OCI-LY1 (cell line): Measurements from ENCODE around the gene GLYATL3.

Source experiments
- H2AFZ ChIP-seq: fragments of 200-600 bp; sonication (generic), shearing (Covaris generic); 2 replicates; pipeline ENCODE4 v1.6.0; 2014; ENCODE audit warnings: antibody characterized with exemption, mild to moderate bottlenecking, low read length
- H3F3A ChIP-seq: fragments of 200-600 bp; sonication (generic), shearing (Covaris generic); 2 replicates; pipeline ENCODE4 v1.6.0; 2014; ENCODE audit warnings: mild to moderate bottlenecking, antibody characterized with exemption, low read length, moderate library complexity; ENCODE audit not compliant: insufficient read depth
- H3K27ac ChIP-seq: fragments of 200-600 bp; sonication (generic); 2 replicates; pipeline ENCODE4 v1.5.1; 2014; ENCODE audit warnings: low read length, mixed run types, mild to moderate bottlenecking, low read depth; ENCODE audit not compliant: poor library complexity, severe bottlenecking
- H3K27me3 ChIP-seq: fragments of 200-600 bp; sonication (generic); 2 replicates; pipeline ENCODE4 v1.6.0; 2014; ENCODE audit warnings: antibody characterized with exemption, mild to moderate bottlenecking, low read length, moderate library complexity; ENCODE audit not compliant: insufficient read depth
- H3K36me3 ChIP-seq: fragments of 200-600 bp; sonication (generic); 2 replicates; pipeline ENCODE4 v1.6.1; 2014; ENCODE audit warnings: mild to moderate bottlenecking, antibody characterized with exemption, low read length, moderate library complexity, mixed read lengths; ENCODE audit not compliant: insufficient read depth
- H3K4me1 ChIP-seq: fragments of 200-600 bp; sonication (generic); 2 replicates; pipeline ENCODE4 v1.5.1; 2014; ENCODE audit warnings: mild to moderate bottlenecking, low read length, moderate library complexity; ENCODE audit not compliant: insufficient read depth, severe bottlenecking
- H3K4me2 ChIP-seq: fragments of 200-600 bp; sonication (generic), shearing (Covaris generic); 2 replicates; pipeline ENCODE4 v1.6.1; 2014; ENCODE audit warnings: low read length
- H3K4me3 ChIP-seq: fragments of 200-600 bp; sonication (generic); 2 replicates; pipeline ENCODE4 v1.5.1; 2014; ENCODE audit warnings: low read length, low read depth, mild to moderate bottlenecking, mixed read lengths; ENCODE audit not compliant: poor library complexity, severe bottlenecking
- H3K79me2 ChIP-seq: fragments of 200-600 bp; shearing (Covaris generic); 2 replicates; pipeline ENCODE4 v1.6.1; 2016; ENCODE audit warnings: mixed run types, low read length, mixed read lengths; ENCODE audit not compliant: insufficient read depth
- H3K9ac ChIP-seq: fragments of 200-600 bp; sonication (generic), shearing (Covaris generic); 2 replicates; pipeline ENCODE4 v1.6.1; 2014; ENCODE audit warnings: mild to moderate bottlenecking, low read length, mixed read lengths
- H3K9me2 ChIP-seq: fragments of 200-600 bp; sonication (generic), shearing (Covaris generic); 2 replicates; pipeline ENCODE4 v1.6.1; 2014; ENCODE audit warnings: low read depth, mild to moderate bottlenecking, low read length, mixed read lengths
- H3K9me3 ChIP-seq: fragments of 200-600 bp; shearing (Covaris generic); 2 replicates; pipeline ENCODE4 v1.6.1; 2014; ENCODE audit warnings: low read length, mixed read lengths
- H4K20me1 ChIP-seq: fragments of 200-600 bp; sonication (generic), shearing (Covaris generic); 2 replicates; pipeline ENCODE4 v1.6.0; 2016; ENCODE audit warnings: mild to moderate bottlenecking, low read length; ENCODE audit not compliant: insufficient read depth
- EZH2 ChIP-seq: fragments of 200-600 bp; sonication (generic), shearing (Covaris generic); IDR thresholded peaks from 2 replicates; pipeline ENCODE4 v1.8.0; 2017; ENCODE audit warnings: borderline replicate concordance, mixed run types, mild to moderate bottlenecking, antibody characterized with exemption, low read length, moderate library complexity, mixed read lengths
- TF ChIP-seq, protein P1 (sequence below): fragments of 200-600 bp; sonication (generic), shearing (Covaris generic); IDR thresholded peaks from 2 replicates; pipeline ENCODE4 v1.5.1; 2017; ENCODE audit warnings: mild to moderate bottlenecking, antibody characterized with exemption, low read length, moderate library complexity, mixed read lengths

GLYATL3 gene

DNA sequence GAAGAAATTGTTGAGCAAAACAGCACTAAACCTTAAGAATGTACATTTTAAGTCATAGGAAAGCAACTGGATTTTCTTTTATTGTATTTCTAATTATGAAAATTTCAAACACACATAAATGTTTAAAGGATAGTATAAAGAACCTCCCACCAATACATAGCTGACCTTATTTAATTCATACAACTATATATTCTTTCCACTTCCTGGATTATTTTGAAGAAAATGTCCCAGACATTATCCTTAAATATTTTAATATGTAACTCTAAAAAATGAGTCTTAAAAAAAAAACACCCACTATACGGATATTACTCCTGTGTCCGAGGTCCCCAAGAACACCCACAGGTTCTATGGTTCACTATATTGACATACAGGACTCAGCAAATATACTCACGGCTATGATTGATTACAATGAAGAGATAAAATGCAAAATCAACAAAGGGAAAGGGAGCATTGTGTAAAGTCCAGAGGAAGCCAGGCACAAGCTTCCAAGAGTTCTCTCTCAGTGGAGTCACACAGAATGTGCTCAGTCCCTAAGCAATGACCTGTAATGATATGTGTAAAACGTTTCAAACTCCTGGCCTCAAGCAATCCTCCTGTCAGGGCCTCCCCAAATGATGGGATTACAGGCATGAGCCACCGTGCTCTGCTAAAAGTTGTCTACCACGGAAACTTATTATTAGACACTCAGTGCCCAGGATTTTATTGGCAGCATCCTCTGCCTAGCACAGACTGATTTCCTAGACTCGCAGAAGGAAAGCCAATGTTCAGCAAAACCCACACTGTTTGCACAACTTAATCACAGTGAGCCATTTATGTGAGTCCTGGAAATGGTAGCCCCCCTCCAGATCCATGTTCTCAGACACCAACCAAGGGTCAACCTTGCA is 23.2 kb downstream of the GLYATL3 start:
- Histone ChIP-seq H2AFZ (no peak overlapping the region), H3K27ac (no peak overlapping the region), H3K9ac (no peak overlapping the region), H3K4me1 (no peaks in the 10 kb centered on the region), H3K36me3 (no peaks in the 10 kb centered on the region), H3F3A (no peaks in the 10 kb centered on the region), H3K9me2 (no peaks in the 10 kb centered on the region), H3K4me2 (no peak overlapping the region), H3K79me2 (no peaks in the 10 kb centered on the region), H4K20me1 (no peaks in the 10 kb centered on the region), H3K27me3 (no peaks in the 10 kb centered on the region), H3K4me3 (no peak overlapping the region), H3K9me3 (no peaks in the 10 kb centered on the region)
- TF ChIP-seq EZH2 = no peak
- TF ChIP-seq, protein P1, sequence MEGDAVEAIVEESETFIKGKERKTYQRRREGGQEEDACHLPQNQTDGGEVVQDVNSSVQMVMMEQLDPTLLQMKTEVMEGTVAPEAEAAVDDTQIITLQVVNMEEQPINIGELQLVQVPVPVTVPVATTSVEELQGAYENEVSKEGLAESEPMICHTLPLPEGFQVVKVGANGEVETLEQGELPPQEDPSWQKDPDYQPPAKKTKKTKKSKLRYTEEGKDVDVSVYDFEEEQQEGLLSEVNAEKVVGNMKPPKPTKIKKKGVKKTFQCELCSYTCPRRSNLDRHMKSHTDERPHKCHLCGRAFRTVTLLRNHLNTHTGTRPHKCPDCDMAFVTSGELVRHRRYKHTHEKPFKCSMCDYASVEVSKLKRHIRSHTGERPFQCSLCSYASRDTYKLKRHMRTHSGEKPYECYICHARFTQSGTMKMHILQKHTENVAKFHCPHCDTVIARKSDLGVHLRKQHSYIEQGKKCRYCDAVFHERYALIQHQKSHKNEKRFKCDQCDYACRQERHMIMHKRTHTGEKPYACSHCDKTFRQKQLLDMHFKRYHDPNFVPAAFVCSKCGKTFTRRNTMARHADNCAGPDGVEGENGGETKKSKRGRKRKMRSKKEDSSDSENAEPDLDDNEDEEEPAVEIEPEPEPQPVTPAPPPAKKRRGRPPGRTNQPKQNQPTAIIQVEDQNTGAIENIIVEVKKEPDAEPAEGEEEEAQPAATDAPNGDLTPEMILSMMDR = no peak

DNA sequence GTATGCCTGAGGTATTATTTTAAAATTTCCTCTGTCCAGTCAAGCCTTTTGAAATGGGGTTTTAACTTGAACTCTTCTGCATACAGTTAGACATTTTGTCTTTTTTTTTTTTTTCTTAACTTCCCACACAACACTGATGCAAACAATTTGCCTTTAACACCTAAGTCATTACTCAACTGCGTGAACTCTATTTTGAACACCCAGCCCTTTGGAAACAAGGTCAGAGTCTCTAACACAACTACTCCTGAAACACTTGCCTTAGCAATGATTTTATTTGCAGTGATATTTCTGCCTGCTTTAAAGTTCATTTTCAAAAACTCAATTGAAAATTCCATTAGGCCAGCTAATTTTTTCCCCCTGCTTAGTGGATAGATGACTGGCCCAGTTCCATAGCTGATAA is 24.2 kb downstream of the GLYATL3 start:
- Histone ChIP-seq H3K4me3 (no peak overlapping the region), H3K27me3 (no peaks in the 10 kb centered on the region), H3K9me2 (no peaks in the 10 kb centered on the region), H2AFZ (no peak overlapping the region), H3K27ac (no peak overlapping the region), H3K9ac (no peak overlapping the region), H3F3A (no peaks in the 10 kb centered on the region), H4K20me1 (no peaks in the 10 kb centered on the region), H3K9me3 (no peaks in the 10 kb centered on the region), H3K79me2 (no peaks in the 10 kb centered on the region), H3K4me1 (no peaks in the 10 kb centered on the region), H3K4me2 (no peak overlapping the region), H3K36me3 (no peaks in the 10 kb centered on the region)
- TF ChIP-seq EZH2 = no peak
- TF ChIP-seq, protein P1 = no peak

DNA sequence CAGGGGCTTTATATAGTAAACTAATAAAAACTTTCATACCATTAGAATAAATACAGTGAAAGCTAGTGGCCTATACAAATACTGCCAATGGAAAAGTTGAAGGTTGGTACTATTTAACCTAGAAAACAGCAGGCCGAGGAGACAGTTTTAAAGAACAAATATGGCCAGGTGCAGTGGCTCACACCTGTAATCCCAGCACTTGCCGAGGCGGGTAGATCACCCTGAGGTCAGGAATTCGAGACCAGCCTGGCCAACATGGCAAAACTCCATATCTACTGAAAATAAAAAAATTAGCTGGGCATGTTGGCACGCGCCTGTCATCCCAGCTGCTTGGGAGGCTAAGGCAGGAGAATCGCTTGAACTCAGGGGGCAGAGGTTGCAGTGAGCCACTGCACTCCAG is 24.8 kb downstream of the GLYATL3 start:
- Histone ChIP-seq H3K27me3 (no peaks in the 10 kb centered on the region), H3K4me2 (no peak overlapping the region), H3K27ac (no peak overlapping the region), H3K9me3 (no peaks in the 10 kb centered on the region), H3K9me2 (no peaks in the 10 kb centered on the region), H3K79me2 (no peaks in the 10 kb centered on the region), H3K4me3 (no peak overlapping the region), H2AFZ (no peak overlapping the region), H4K20me1 (no peaks in the 10 kb centered on the region), H3K4me1 (no peaks in the 10 kb centered on the region), H3F3A (no peaks in the 10 kb centered on the region), H3K36me3 (no peaks in the 10 kb centered on the region), H3K9ac (no peak overlapping the region)
- TF ChIP-seq, protein P1 = no peak
- no peak for TF ChIP-seq EZH2
